GM12878 (cell line): ENCODE results near the gene MRTFB.
"Not testable (repeated sequence)": the region's sequence is repeated elsewhere in the genome, so short reads cannot be mapped to it uniquely, and the experiment has no call there.

Source experiments
- BCLAF1 ChIP-seq: fragments of 450-650 bp; IDR thresholded peaks from 2 replicates; pipeline ENCODE4 v1.6.1; 2017; ENCODE audit warnings: antibody characterized with exemption, mild to moderate bottlenecking, moderate library complexity
- CHD1 ChIP-seq: IDR thresholded peaks from 2 replicates; pipeline ENCODE4 v1.6.1; 2012; ENCODE audit warnings: low read depth, low read length, improper control_type of control experiment
- CTCF ChIP-seq, 3 experiments: IDR thresholded peaks in 2 of 3; conservative IDR thresholded peaks in 1 of 3; 2 replicates each; pipeline ENCODE4 v1.5.1; 2011; ENCODE audit warnings: low read depth in 3 of 3, low read length in 3 of 3, mild to moderate bottlenecking in 3 of 3, control low read depth in 2 of 3, moderate library complexity in 2 of 3, inconsistent platforms in 1 of 3, mixed read lengths in 1 of 3; ENCODE audit not compliant: control insufficient read depth in 2 of 3, insufficient read depth in 1 of 3; ENCODE audit errors: extremely low read depth in 1 of 3
- ESRRA ChIP-seq: IDR thresholded peaks from 2 replicates; pipeline ENCODE4 v1.6.1; 2012; ENCODE audit warnings: mild to moderate bottlenecking, low read length, improper control_type of control experiment
- JUND ChIP-seq: IDR thresholded peaks from 2 replicates; pipeline ENCODE4 v1.6.1; 2012; ENCODE audit warnings: low read depth, mild to moderate bottlenecking, low read length, improper control_type of control experiment, moderate library complexity
- MAX ChIP-seq: IDR thresholded peaks from 2 replicates; pipeline ENCODE4 v1.6.1; 2012; ENCODE audit warnings: low read depth, low read length, improper control_type of control experiment
- POLR2AphosphoS2 ChIP-seq: IDR thresholded peaks from 2 replicates; pipeline ENCODE4 v1.6.1; 2011; ENCODE audit warnings: low read depth, mild to moderate bottlenecking, low read length, improper control_type of control experiment, moderate library complexity
- SPI1 ChIP-seq: IDR thresholded peaks from 2 replicates; pipeline ENCODE4 v1.6.1; 2011; ENCODE audit warnings: low read depth, mild to moderate bottlenecking, low read length, moderate library complexity, borderline replicate concordance; ENCODE audit not compliant: insufficient read depth
- SRF ChIP-seq, 2 experiments: IDR thresholded peaks; 2 replicates each; pipeline ENCODE4 v1.6.1; 2011; ENCODE audit warnings: low read depth in 2 of 2, low read length in 2 of 2, mild to moderate bottlenecking in 1 of 2, moderate library complexity in 1 of 2
- TAF1 ChIP-seq: IDR thresholded peaks from 2 replicates; pipeline ENCODE4 v1.6.1; 2011; ENCODE audit warnings: mild to moderate bottlenecking, low read depth, low read length, borderline replicate concordance
- ZNF384 ChIP-seq: IDR thresholded peaks from 2 replicates; pipeline ENCODE4 v1.6.1; 2012; ENCODE audit warnings: low read depth, mild to moderate bottlenecking, low read length, improper control_type of control experiment, borderline replicate concordance

GRCh38 chr16:14047121-14047859 lies 23.8 kb upstream of the MRTFB start:
- not testable (repeated sequence) for TF ChIP-seq CTCF (IDR thresholded peaks at IDR 0.05 in 2 of 3, conservative IDR thresholded peaks at IDR 0.05 in 1 of 3; ENCODE audit: control insufficient read depth in 2 of 3, extremely low read depth in 1 of 3, insufficient read depth in 1 of 3, low read depth in 3 of 3, low read length in 3 of 3); SPI1; SRF (IDR thresholded peaks at IDR 0.05; ENCODE audit: low read depth in 2 of 2, low read length in 2 of 2); MAX; BCLAF1; TAF1; POLR2AphosphoS2; ESRRA; JUND; CHD1; ZNF384
